ENCODE data around the gene RIMKLA. TPM values are rescaled to one million over a fixed set of nuclear protein-coding genes. Genes with fewer than 3 reads are reported as not detected.

RIMKLA gene
- total RNA-seq, 1 experiment from 2014 or later = not detected

GRCh38 chr1:42336978-42337377, 43.6 kb upstream of the RIMKLA start:
- intact Hi-C loops (cut with micrococcal nuclease) = loop anchor here (5.0 kb wide), 1 partner anchor 525 kb away; no protein-coding TSS in a partner anchor
- no peak overlapping the region for H3K4me3 Mint-ChIP-seq (ENCODE audit: unreplicated experiment)
- no peak for TF ChIP-seq CTCF (IDR thresholded peaks at IDR 0.05; ENCODE audit: unreplicated experiment)
- H3K36me3 Mint-ChIP-seq (ENCODE audit: insufficient read depth, unreplicated experiment) = no peaks in the 10 kb centered on the region
- ChIA-PET CTCF (interaction anchor here (0.6 to 2.1 kb wide), 4 partner anchors 41 to 541 kb away, joined by 3 to 11 read pairs (median 4); no protein-coding TSS in a partner anchor), POLR2A (interaction anchor here (0.7 to 1.7 kb wide), 4 partner anchors 25 to 122 kb away, joined by 3 to 7 read pairs (median 4); no protein-coding TSS in a partner anchor)
- peak overlapping the region; percentile 55 for H3K27ac Mint-ChIP-seq (ENCODE audit: low read depth, unreplicated experiment)
- no TSS peak for BruUV-seq (replicated peaks)
- no peaks in the 10 kb centered on the region for H3K9me3 Mint-ChIP-seq (ENCODE audit: unreplicated experiment)
- no peaks in the 10 kb centered on the region for H3K27me3 Mint-ChIP-seq (ENCODE audit: insufficient read depth, unreplicated experiment)
- peaks cover 38% of the 10 kb centered on the region for H3K4me1 Mint-ChIP-seq (ENCODE audit: insufficient read depth, unreplicated experiment)
- DNase-seq (ENCODE audit: unreplicated experiment) = no peak

- Mint-ChIP-seq H3K4me3 (ENCODE audit: unreplicated experiment) (no peak overlapping the region), H3K27me3 (ENCODE audit: insufficient read depth, unreplicated experiment) (no peaks in the 10 kb centered on the region), H3K4me1 (ENCODE audit: insufficient read depth, unreplicated experiment) (peaks cover 23% of the 10 kb centered on the region), H3K9me3 (ENCODE audit: unreplicated experiment) (no peaks in the 10 kb centered on the region), H3K36me3 (ENCODE audit: insufficient read depth, unreplicated experiment) (no peaks in the 10 kb centered on the region), H3K27ac (ENCODE audit: low read depth, unreplicated experiment) (no peak overlapping the region)
- ChIA-PET CTCF (no interaction called here), POLR2A (interaction anchor here (0.6 to 3.9 kb wide), 5 partner anchors 15 to 601 kb away, joined by 3 to 11 read pairs (median 4); partner anchors contain the start of gene YBX1)
- no peak for TF ChIP-seq CTCF (IDR thresholded peaks at IDR 0.05; ENCODE audit: unreplicated experiment)
- intact Hi-C loops (cut with micrococcal nuclease) = loop anchor here (10.0 kb wide), 2 partner anchors 385 to 415 kb away; no protein-coding TSS in a partner anchor
- peak; percentile 61 for DNase-seq (ENCODE audit: unreplicated experiment)
- BruUV-seq (replicated peaks) = no TSS peak
Measured at GRCh38 chr1:42340093-42340492, 40.5 kb upstream of the RIMKLA start.

- DNase-seq (ENCODE audit: unreplicated experiment) = no peak
- ChIA-PET CTCF (no interaction called here), POLR2A (interaction anchor here (0.6 to 3.9 kb wide), 3 partner anchors 116 to 601 kb away, joined by 3 to 11 read pairs (median 3); partner anchors contain the start of genes PPCS and YBX1)
- no peak overlapping the region for H3K27ac Mint-ChIP-seq (ENCODE audit: low read depth, unreplicated experiment)
- H3K4me1 Mint-ChIP-seq (ENCODE audit: insufficient read depth, unreplicated experiment) = peaks cover 20% of the 10 kb centered on the region
- H3K27me3 Mint-ChIP-seq (ENCODE audit: insufficient read depth, unreplicated experiment) = no peaks in the 10 kb centered on the region
- H3K36me3 Mint-ChIP-seq (ENCODE audit: insufficient read depth, unreplicated experiment) = no peaks in the 10 kb centered on the region
- intact Hi-C loops (cut with micrococcal nuclease) = loop anchor here (10.0 kb wide), 2 partner anchors 384 to 414 kb away; no protein-coding TSS in a partner anchor
- BruUV-seq (replicated peaks) = no TSS peak
- no peak overlapping the region for H3K4me3 Mint-ChIP-seq (ENCODE audit: unreplicated experiment)
- TF ChIP-seq CTCF (IDR thresholded peaks at IDR 0.05; ENCODE audit: unreplicated experiment) = no peak
- H3K9me3 Mint-ChIP-seq (ENCODE audit: unreplicated experiment) = no peaks in the 10 kb centered on the region
Measured at GRCh38 chr1:42340901-42341300, 39.7 kb upstream of the RIMKLA start.

GRCh38 chr1:42343049-42343448, 37.5 kb upstream of the RIMKLA start:
- ChIA-PET POLR2A (no interaction called here), CTCF (no interaction called here)
- Mint-ChIP-seq H3K36me3 (ENCODE audit: insufficient read depth, unreplicated experiment) (no peaks in the 10 kb centered on the region), H3K4me1 (ENCODE audit: insufficient read depth, unreplicated experiment) (peaks cover 15% of the 10 kb centered on the region), H3K9me3 (ENCODE audit: unreplicated experiment) (no peaks in the 10 kb centered on the region), H3K4me3 (ENCODE audit: unreplicated experiment) (no peak overlapping the region), H3K27me3 (ENCODE audit: insufficient read depth, unreplicated experiment) (no peaks in the 10 kb centered on the region), H3K27ac (ENCODE audit: low read depth, unreplicated experiment) (no peak overlapping the region)
- no peak for DNase-seq (ENCODE audit: unreplicated experiment)
- no TSS peak for BruUV-seq (replicated peaks)
- no peak for TF ChIP-seq CTCF (IDR thresholded peaks at IDR 0.05; ENCODE audit: unreplicated experiment)
- intact Hi-C loops (cut with micrococcal nuclease) = loop anchor here (10.0 kb wide), 2 partner anchors 382 to 412 kb away; no protein-coding TSS in a partner anchor
